Uterus (tissue), 4 donors: ENCODE results near the gene PLEKHH1. TPM values are rescaled to one million over a fixed set of nuclear protein-coding genes. Genes with fewer than 3 reads are reported as not detected.
"Not testable (repeated sequence)": the region's sequence is repeated elsewhere in the genome, so short reads cannot be mapped to it uniquely, and the experiment has no call there.

ENCODE experiments used
- DNase-seq, 2 donors: peaks; one replicate each; pipeline ENCODE4 v3.0.0-alpha.2; 2019 to 2020
- H3K27ac ChIP-seq, 2 donors: fragments of 200-600 bp; sonication (generic); 1 replicate in 1 of 2; 2 replicates in 1 of 2; pipeline ENCODE4 v1.5.1; 2016 to 2018
- H3K27me3 ChIP-seq, 2 donors: fragments of 200-600 bp; sonication (generic); one replicate each; pipeline ENCODE4 v1.5.1; 2018 to 2019; ENCODE audit warnings: control low read depth in 1 of 2
- H3K36me3 ChIP-seq, 2 donors: fragments of 200-600 bp; sonication (generic); one replicate each; pipeline ENCODE4 v1.5.1; 2019; ENCODE audit warnings: control low read depth in 1 of 2
- H3K4me1 ChIP-seq, 2 donors: fragments of 200-600 bp; sonication (generic); one replicate each; pipeline ENCODE4 v1.5.1; 2018 to 2019; ENCODE audit warnings: control low read depth in 1 of 2
- H3K4me3 ChIP-seq, 2 donors: fragments of 200-600 bp; sonication (generic); 1 replicate in 1 of 2; 2 replicates in 1 of 2; pipeline ENCODE4 v1.5.1; 2018 to 2019; ENCODE audit warnings: mild to moderate bottlenecking in 1 of 2
- H3K9me3 ChIP-seq, 2 donors: fragments of 200-600 bp; sonication (generic); one replicate each; pipeline ENCODE4 v1.5.1; 2019; ENCODE audit warnings: control low read depth in 1 of 2
- CTCF ChIP-seq, 4 experiments: fragments of 200-600 bp in 2 of 4; fragments of 450-650 bp in 2 of 4; sonication (generic) in 2 of 4; IDR thresholded peaks; one replicate each; pipeline ENCODE4 v1.5.1; 2016 to 2019; ENCODE audit warnings: antibody characterized with exemption in 4 of 4, mild to moderate bottlenecking in 2 of 4, moderate library complexity in 1 of 4
- POLR2A ChIP-seq, 2 donors: fragments of 450-650 bp; IDR thresholded peaks; one replicate each; pipeline ENCODE4 v1.6.1; 2016; ENCODE audit warnings: antibody characterized with exemption in 2 of 2, mild to moderate bottlenecking in 1 of 2, moderate library complexity in 1 of 2
- intact Hi-C: fragments of 100-400 bp; cut with DNase I; formaldehyde crosslinking; loops from one replicate; pipeline ENCODE4 v1.15.1; 2023; ENCODE audit warnings: low total_unique reads
- total RNA-seq, 4 donors: library from RNA; depleted of rRNA in 3 of 4; stranded (reverse); fragments of >200 nt in 3 of 4; gene quantifications; one replicate each; pipeline versions ENCODE4 v1.1.0 to v1.2.4, GENCODE V29; 2014 to 2023
- donor health status: DM: yes; HTN: yes; CAD: no.

PLEKHH1 gene
- total RNA-seq, 4 donors from 2014 or later, result 0.29 to 8.0 (median 4.9) TPM

DNA sequence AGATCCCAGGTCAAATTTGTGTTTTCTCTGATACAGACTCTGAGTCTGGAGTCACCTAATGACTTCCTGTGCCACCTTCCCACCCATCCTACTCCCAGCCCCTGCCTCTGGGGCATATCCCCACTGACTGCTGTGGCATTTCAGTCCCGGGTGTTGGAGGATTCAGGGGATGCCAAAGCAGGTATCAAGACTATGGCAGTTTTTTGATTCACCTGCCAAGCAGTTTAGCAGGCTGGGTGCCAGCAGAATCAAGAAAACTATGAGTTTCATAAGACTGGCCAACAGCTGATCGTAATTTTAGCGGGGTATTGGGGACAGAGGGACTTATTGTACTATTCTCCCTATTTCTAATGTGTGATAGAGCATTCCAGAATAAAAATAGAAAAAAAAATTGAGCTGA, 4.6 kb downstream of the PLEKHH1 start:
- no peaks in the 10 kb centered on the region for H3K4me1 ChIP-seq
- DNase-seq, result no peak
- H3K9me3 ChIP-seq, result no peaks in the 10 kb centered on the region
- no peak for TF ChIP-seq CTCF (IDR thresholded peaks at IDR 0.05)
- TF ChIP-seq POLR2A (IDR thresholded peaks at IDR 0.05), result no peak
- H3K27me3 ChIP-seq, result no peaks in the 10 kb centered on the region
- H3K36me3 ChIP-seq, result no peaks in the 10 kb centered on the region
- H3K4me3 ChIP-seq, result no peak overlapping the region
- intact Hi-C loops, result no loop called here
- no peak overlapping the region for H3K27ac ChIP-seq

DNA sequence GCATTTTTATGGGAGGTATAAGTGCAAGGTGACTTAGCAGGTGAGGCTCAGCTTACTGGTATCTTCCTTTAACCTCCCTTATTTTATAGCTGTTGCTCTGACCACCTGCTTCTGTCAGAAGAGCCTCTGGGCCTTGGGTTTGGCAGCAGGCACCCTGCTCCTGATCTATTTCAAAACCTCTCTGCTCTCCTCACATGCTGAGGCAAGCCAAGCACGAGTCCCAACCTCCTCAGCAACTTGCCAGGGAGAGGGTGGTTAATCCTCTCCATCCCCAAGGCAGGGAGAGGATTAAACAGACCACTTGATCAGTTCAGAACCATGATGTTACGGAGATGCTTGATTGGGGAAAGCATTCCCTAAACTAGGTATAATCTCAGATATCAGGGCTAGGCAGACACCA, 5.4 kb downstream of the PLEKHH1 start:
- H3K27me3 ChIP-seq, result no peaks in the 10 kb centered on the region
- intact Hi-C loops, result no loop called here
- H3K36me3 ChIP-seq, result no peaks in the 10 kb centered on the region
- no peak for TF ChIP-seq POLR2A (IDR thresholded peaks at IDR 0.05)
- TF ChIP-seq CTCF (IDR thresholded peaks at IDR 0.05), result no peak
- no peak overlapping the region for H3K27ac ChIP-seq
- no peaks in the 10 kb centered on the region for H3K9me3 ChIP-seq
- no peaks in the 10 kb centered on the region for H3K4me1 ChIP-seq
- no peak overlapping the region for H3K4me3 ChIP-seq
- no peak for DNase-seq

DNA sequence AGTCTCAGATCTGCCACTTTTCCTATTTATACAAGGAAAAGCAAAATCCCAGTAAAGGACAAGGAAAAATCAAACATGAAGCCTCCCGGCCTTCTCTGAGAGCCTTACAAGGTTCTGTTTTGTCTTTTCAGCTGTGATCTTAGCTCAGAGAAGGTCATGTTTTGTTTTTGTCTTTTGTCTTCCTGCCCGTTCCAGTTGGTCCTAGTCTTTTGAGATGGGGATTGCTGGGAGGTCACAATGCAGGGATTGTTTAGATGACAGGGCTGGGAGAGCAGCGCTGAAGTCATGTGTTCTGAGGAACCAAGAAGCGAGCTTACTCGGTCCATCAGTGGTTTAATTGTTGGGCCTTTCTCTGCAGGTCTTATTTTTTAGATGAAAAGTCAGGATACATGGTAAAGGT, 6.0 kb downstream of the PLEKHH1 start:
- H3K9me3 ChIP-seq, result no peaks in the 10 kb centered on the region
- no peaks in the 10 kb centered on the region for H3K27me3 ChIP-seq
- TF ChIP-seq POLR2A (IDR thresholded peaks at IDR 0.05), result no peak
- TF ChIP-seq CTCF (IDR thresholded peaks at IDR 0.05), result no peak
- no peak overlapping the region for H3K4me3 ChIP-seq
- H3K4me1 ChIP-seq, result no peaks in the 10 kb centered on the region
- intact Hi-C loops, result no loop called here
- no peak for DNase-seq
- no peak overlapping the region for H3K27ac ChIP-seq
- no peaks in the 10 kb centered on the region for H3K36me3 ChIP-seq

GRCh38 chr14:67541448-67542387, 8.6 kb downstream of the PLEKHH1 start:
- H3K27ac ChIP-seq, result no peak overlapping the region
- intact Hi-C loops, result no loop called here
- no peak overlapping the region for H3K4me3 ChIP-seq
- no peak for DNase-seq
- TF ChIP-seq CTCF (IDR thresholded peaks at IDR 0.05), result no peak
- TF ChIP-seq POLR2A (IDR thresholded peaks at IDR 0.05), result no peak
- H3K9me3 ChIP-seq, result no peaks in the 10 kb centered on the region
- H3K4me1 ChIP-seq, result no peaks in the 10 kb centered on the region
- H3K27me3 ChIP-seq, result no peaks in the 10 kb centered on the region
- no peaks in the 10 kb centered on the region for H3K36me3 ChIP-seq

DNA sequence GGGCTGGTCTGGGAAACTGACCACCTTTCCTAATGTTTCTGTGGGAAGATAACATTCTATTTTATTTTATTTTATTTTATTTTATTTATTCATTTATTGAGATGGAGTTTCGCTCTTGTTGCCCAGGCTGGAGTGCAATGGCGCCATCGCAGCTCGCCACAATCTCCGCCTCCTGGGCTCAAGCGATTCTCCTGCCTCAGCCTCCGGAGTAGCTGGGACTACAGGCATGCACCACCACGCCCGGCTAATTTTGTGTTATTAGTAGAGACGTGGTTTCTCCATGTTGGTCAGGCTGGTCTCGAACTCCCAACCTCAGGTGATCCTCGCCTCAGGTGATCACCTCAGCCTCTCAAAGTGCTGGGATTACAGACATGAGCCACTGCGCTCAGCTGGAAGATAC, 9.5 kb downstream of the PLEKHH1 start:
- H3K36me3 ChIP-seq, H3K4me1 ChIP-seq, intact Hi-C loops, H3K27me3 ChIP-seq, H3K9me3 ChIP-seq, H3K4me3 ChIP-seq, H3K27ac ChIP-seq, DNase-seq: not testable (repeated sequence)
